Measurements from ENCODE around the gene NKAIN2. TPM values are rescaled to one million over a fixed set of nuclear protein-coding genes. Genes with fewer than 3 reads are reported as not detected.

NKAIN2 gene
- total RNA-seq, 1 donor from 2014 or later = not detected

- intact Hi-C loops (cut with micrococcal nuclease) = no loop called here
These were observed 678.4 kb downstream of the NKAIN2 start for GRCh38 chr6:124482071-124482491.

GRCh38 chr6:124487623-124488431 lies 684.2 kb downstream of the NKAIN2 start:
- intact Hi-C loops (cut with micrococcal nuclease) = no loop called here

- intact Hi-C loops (cut with micrococcal nuclease) = no loop called here
These were observed 686.5 kb downstream of the NKAIN2 start for GRCh38 chr6:124490122-124490521.

- intact Hi-C loops (cut with micrococcal nuclease) = no loop called here
These were observed 689.6 kb downstream of the NKAIN2 start for GRCh38 chr6:124493259-124493658.

GRCh38 chr6:124494956-124495664 lies 691.4 kb downstream of the NKAIN2 start:
- intact Hi-C loops (cut with micrococcal nuclease) = no loop called here

GRCh38 chr6:124495665-124496190 lies 692.1 kb downstream of the NKAIN2 start:
- intact Hi-C loops (cut with micrococcal nuclease) = no loop called here

- intact Hi-C loops (cut with micrococcal nuclease) = no loop called here
These were observed 692.7 kb downstream of the NKAIN2 start for GRCh38 chr6:124496334-124496733.

- intact Hi-C loops (cut with micrococcal nuclease) = no loop called here
These were observed 708.8 kb downstream of the NKAIN2 start for GRCh38 chr6:124512431-124512830.

GRCh38 chr6:124517339-124517738 lies 713.7 kb downstream of the NKAIN2 start:
- intact Hi-C loops (cut with micrococcal nuclease) = no loop called here

GRCh38 chr6:124520514-124520913 lies 716.8 kb downstream of the NKAIN2 start:
- intact Hi-C loops (cut with micrococcal nuclease) = no loop called here

GRCh38 chr6:124522335-124522734 lies 718.7 kb downstream of the NKAIN2 start:
- intact Hi-C loops (cut with micrococcal nuclease) = no loop called here

GRCh38 chr6:124524491-124525200 lies 721.0 kb downstream of the NKAIN2 start:
- intact Hi-C loops (cut with micrococcal nuclease) = no loop called here

GRCh38 chr6:124530926-124531325 lies 727.3 kb downstream of the NKAIN2 start:
- intact Hi-C loops (cut with micrococcal nuclease) = no loop called here

- intact Hi-C loops (cut with micrococcal nuclease) = no loop called here
These were observed 731.6 kb downstream of the NKAIN2 start for GRCh38 chr6:124535299-124535698.

- intact Hi-C loops (cut with micrococcal nuclease) = no loop called here
These were observed 732.1 kb downstream of the NKAIN2 start for GRCh38 chr6:124535746-124536145.

- intact Hi-C loops (cut with micrococcal nuclease) = no loop called here
These were observed 732.6 kb downstream of the NKAIN2 start for GRCh38 chr6:124536157-124536841.

- intact Hi-C loops (cut with micrococcal nuclease) = no loop called here
These were observed 733.2 kb downstream of the NKAIN2 start for GRCh38 chr6:124536842-124537191.

GRCh38 chr6:124539096-124539495 lies 735.4 kb downstream of the NKAIN2 start:
- intact Hi-C loops (cut with micrococcal nuclease) = no loop called here

- intact Hi-C loops (cut with micrococcal nuclease) = no loop called here
These were observed 737.9 kb downstream of the NKAIN2 start for GRCh38 chr6:124541573-124541972.

GRCh38 chr6:124546601-124547000 lies 742.9 kb downstream of the NKAIN2 start:
- intact Hi-C loops (cut with micrococcal nuclease) = no loop called here

GRCh38 chr6:124551711-124552233 lies 748.1 kb downstream of the NKAIN2 start:
- intact Hi-C loops (cut with micrococcal nuclease) = no loop called here
